Nephron (organoid): ENCODE measurements around the gene ZNRF1.
A peak's percentile ranks its signal among the peaks of the same experiment; 100 is the strongest.

Source experiments
- H3K27ac Mint-ChIP-seq, 3 experiments: 2 replicates each; pipeline ENCODE4 v1.8.0; 2020; ENCODE audit warnings: mixed read lengths in 3 of 3, mild to moderate bottlenecking in 2 of 3, moderate library complexity in 1 of 3
- H3K27me3 Mint-ChIP-seq: 2 replicates; pipeline ENCODE4 v1.8.0; 2021; ENCODE audit warnings: low read depth, mild to moderate bottlenecking, moderate library complexity, mixed read lengths
- H3K36me3 Mint-ChIP-seq: 2 replicates; pipeline ENCODE4 v1.8.0; 2020; ENCODE audit warnings: low read depth, mixed read lengths
- H3K4me1 Mint-ChIP-seq: 2 replicates; pipeline ENCODE4 v1.8.0; 2020; ENCODE audit warnings: mixed read lengths
- H3K4me3 Mint-ChIP-seq, 3 experiments: 2 replicates each; pipeline ENCODE4 v1.8.0; 2020; ENCODE audit warnings: mild to moderate bottlenecking in 3 of 3, mixed read lengths in 3 of 3, moderate library complexity in 2 of 3
- H3K9me3 Mint-ChIP-seq: 2 replicates; pipeline ENCODE4 v1.8.0; 2020; ENCODE audit warnings: mixed read lengths
- TF ChIP-seq, protein P1 (sequence below), 3 experiments: fragments of 200-600 bp; sonication (generic); IDR thresholded peaks; one replicate each; pipeline ENCODE4 v1.5.0; 2021; ENCODE audit warnings: antibody characterized with exemption in 3 of 3; ENCODE audit not compliant: unreplicated experiment in 3 of 3

Gene ZNRF1

GRCh38 chr16:75019586-75019985 lies 20.8 kb downstream of the ZNRF1 start:
- TF ChIP-seq, protein P1, sequence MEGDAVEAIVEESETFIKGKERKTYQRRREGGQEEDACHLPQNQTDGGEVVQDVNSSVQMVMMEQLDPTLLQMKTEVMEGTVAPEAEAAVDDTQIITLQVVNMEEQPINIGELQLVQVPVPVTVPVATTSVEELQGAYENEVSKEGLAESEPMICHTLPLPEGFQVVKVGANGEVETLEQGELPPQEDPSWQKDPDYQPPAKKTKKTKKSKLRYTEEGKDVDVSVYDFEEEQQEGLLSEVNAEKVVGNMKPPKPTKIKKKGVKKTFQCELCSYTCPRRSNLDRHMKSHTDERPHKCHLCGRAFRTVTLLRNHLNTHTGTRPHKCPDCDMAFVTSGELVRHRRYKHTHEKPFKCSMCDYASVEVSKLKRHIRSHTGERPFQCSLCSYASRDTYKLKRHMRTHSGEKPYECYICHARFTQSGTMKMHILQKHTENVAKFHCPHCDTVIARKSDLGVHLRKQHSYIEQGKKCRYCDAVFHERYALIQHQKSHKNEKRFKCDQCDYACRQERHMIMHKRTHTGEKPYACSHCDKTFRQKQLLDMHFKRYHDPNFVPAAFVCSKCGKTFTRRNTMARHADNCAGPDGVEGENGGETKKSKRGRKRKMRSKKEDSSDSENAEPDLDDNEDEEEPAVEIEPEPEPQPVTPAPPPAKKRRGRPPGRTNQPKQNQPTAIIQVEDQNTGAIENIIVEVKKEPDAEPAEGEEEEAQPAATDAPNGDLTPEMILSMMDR (IDR thresholded peaks at IDR 0.05; ENCODE audit: unreplicated experiment in 3 of 3) = no peak
- Mint-ChIP-seq H3K4me1 (peaks cover 18% of the 10 kb centered on the region), H3K27me3 (no peaks in the 10 kb centered on the region), H3K27ac (no peak overlapping the region), H3K9me3 (peaks cover 20% of the 10 kb centered on the region), H3K36me3 (peaks cover 38% of the 10 kb centered on the region), H3K4me3 (no peak overlapping the region)

- H3K4me3 Mint-ChIP-seq = no peak overlapping the region
- H3K9me3 Mint-ChIP-seq = peaks cover 20% of the 10 kb centered on the region
- TF ChIP-seq, protein P1 (IDR thresholded peaks at IDR 0.05; ENCODE audit: unreplicated experiment in 3 of 3) = no peak
- H3K27me3 Mint-ChIP-seq = no peaks in the 10 kb centered on the region
- peaks cover 42% of the 10 kb centered on the region for H3K36me3 Mint-ChIP-seq
- H3K4me1 Mint-ChIP-seq = peaks cover 32% of the 10 kb centered on the region
- H3K27ac Mint-ChIP-seq = no peak overlapping the region
These were observed 22.6 kb downstream of the ZNRF1 start for GRCh38 chr16:75021410-75021809.

GRCh38 chr16:75022567-75022966 lies 23.7 kb downstream of the ZNRF1 start:
- H3K27me3 Mint-ChIP-seq = no peaks in the 10 kb centered on the region
- H3K36me3 Mint-ChIP-seq = peaks cover 42% of the 10 kb centered on the region
- H3K9me3 Mint-ChIP-seq = peaks cover 20% of the 10 kb centered on the region
- no peak overlapping the region for H3K27ac Mint-ChIP-seq
- TF ChIP-seq, protein P1 (IDR thresholded peaks at IDR 0.05; ENCODE audit: unreplicated experiment in 3 of 3) = no peak
- peaks cover 31% of the 10 kb centered on the region for H3K4me1 Mint-ChIP-seq
- H3K4me3 Mint-ChIP-seq = no peak overlapping the region

- Mint-ChIP-seq H3K27ac (no peak overlapping the region), H3K36me3 (peaks cover 42% of the 10 kb centered on the region), H3K4me3 (no peak overlapping the region), H3K27me3 (no peaks in the 10 kb centered on the region), H3K4me1 (peaks cover 28% of the 10 kb centered on the region), H3K9me3 (peaks cover 20% of the 10 kb centered on the region)
- TF ChIP-seq, protein P1 (IDR thresholded peaks at IDR 0.05; ENCODE audit: unreplicated experiment in 3 of 3) = no peak
These were observed 24.2 kb downstream of the ZNRF1 start for GRCh38 chr16:75023009-75023408.

DNA sequence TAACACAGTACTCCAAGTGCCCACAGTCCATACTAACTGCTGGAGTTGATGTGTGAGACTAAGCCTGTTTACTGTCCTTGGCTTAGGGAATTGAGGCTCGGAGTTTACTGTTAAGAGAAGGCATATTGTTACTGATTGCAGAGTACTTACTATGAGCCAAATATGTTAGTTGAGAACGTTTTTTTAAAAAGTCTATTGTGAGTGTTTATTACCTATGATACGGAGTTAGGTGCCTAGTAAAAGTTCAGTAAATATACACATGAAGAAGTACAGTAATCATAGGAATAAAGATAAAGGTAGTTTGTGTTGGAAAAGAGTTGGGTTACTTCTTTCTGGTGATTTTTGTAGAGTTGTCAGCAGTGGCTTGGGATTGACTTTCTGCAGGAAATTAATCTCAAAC lies 25.4 kb downstream of the ZNRF1 start:
- TF ChIP-seq, protein P1 (IDR thresholded peaks at IDR 0.05; ENCODE audit: unreplicated experiment in 3 of 3) = no peak
- H3K9me3 Mint-ChIP-seq = peaks cover 20% of the 10 kb centered on the region
- H3K4me3 Mint-ChIP-seq = no peak overlapping the region
- H3K27me3 Mint-ChIP-seq = no peaks in the 10 kb centered on the region
- H3K4me1 Mint-ChIP-seq = peaks cover 28% of the 10 kb centered on the region
- peaks cover 41% of the 10 kb centered on the region for H3K36me3 Mint-ChIP-seq
- H3K27ac Mint-ChIP-seq = peak overlapping the region; percentile 36 to 63 (median 52)

- H3K9me3 Mint-ChIP-seq = peaks cover 20% of the 10 kb centered on the region
These were observed 25.8 kb downstream of the ZNRF1 start for GRCh38 chr16:75024594-75024993.

More at GRCh38 chr16:75024594-75024993, 25.8 kb downstream of the ZNRF1 start:
- TF ChIP-seq, protein P1 (IDR thresholded peaks at IDR 0.05; ENCODE audit: unreplicated experiment in 3 of 3) = no peak
- Mint-ChIP-seq H3K27me3 (no peaks in the 10 kb centered on the region), H3K4me1 (peaks cover 28% of the 10 kb centered on the region), H3K36me3 (peaks cover 38% of the 10 kb centered on the region), H3K27ac (peak overlapping the region; percentile 36 to 63 (median 52)), H3K4me3 (no peak overlapping the region)
